Smooth muscle cell (in vitro differentiated cells): ENCODE measurements around the gene ZNF850. TPM values are rescaled to one million over a fixed set of nuclear protein-coding genes. Genes with fewer than 3 reads are reported as not detected.

Experiments used
- DNase-seq: peaks from one replicate; lab custom pipeline; 2025; ENCODE audit not compliant: unreplicated experiment; lab: John Stamatoyannopoulos, UW
- H2AFZ ChIP-seq: fragments of 200-600 bp; sonication (generic); 2 replicates; pipeline ENCODE4 v1.6.0; 2016; ENCODE audit warnings: antibody characterized with exemption, low read depth, mild to moderate bottlenecking
- H3F3A ChIP-seq: fragments of 200-600 bp; sonication (generic); 2 replicates; pipeline ENCODE4 v1.6.0; 2017; ENCODE audit warnings: antibody characterized with exemption, low read depth
- H3K27ac ChIP-seq: fragments of 200-600 bp; sonication (generic); 2 replicates; pipeline ENCODE4 v1.5.1; 2016; ENCODE audit warnings: low read depth, mild to moderate bottlenecking
- H3K27me3 ChIP-seq: fragments of 200-600 bp; sonication (generic); 2 replicates; pipeline ENCODE4 v1.6.1; 2016; ENCODE audit warnings: low read depth, mild to moderate bottlenecking
- H3K36me3 ChIP-seq: fragments of 200-600 bp; sonication (generic); 2 replicates; pipeline ENCODE4 v1.5.1; 2016; ENCODE audit warnings: low read depth
- H3K4me1 ChIP-seq: fragments of 200-600 bp; sonication (generic); 2 replicates; pipeline ENCODE4 v1.5.1; 2016; ENCODE audit warnings: low read depth
- H3K4me2 ChIP-seq: fragments of 200-600 bp; sonication (generic); 2 replicates; pipeline ENCODE4 v1.6.0; 2016; ENCODE audit warnings: mild to moderate bottlenecking
- H3K4me3 ChIP-seq: fragments of 200-600 bp; sonication (generic); 2 replicates; pipeline ENCODE4 v1.5.1; 2016; ENCODE audit warnings: mild to moderate bottlenecking
- H3K79me2 ChIP-seq: fragments of 200-600 bp; sonication (generic); 2 replicates; pipeline ENCODE4 v1.6.0; 2016; ENCODE audit warnings: low read depth, mild to moderate bottlenecking
- H3K9ac ChIP-seq: fragments of 200-600 bp; sonication (generic); 2 replicates; pipeline ENCODE4 v1.6.0; 2016; ENCODE audit warnings: low read depth
- H3K9me3 ChIP-seq: fragments of 200-600 bp; sonication (generic); replicated peaks from 2 replicates; pipeline ENCODE4 v1.5.1; 2016; ENCODE audit warnings: low read depth
- H4K20me1 ChIP-seq: fragments of 200-600 bp; sonication (generic); 2 replicates; pipeline ENCODE4 v1.6.0; 2016; ENCODE audit warnings: low read depth
- WGBS: methylation state at CpG from one replicate; pipeline ENCODE4 v1.1.7; 2016; ENCODE audit warnings: low lambda C conversion rate; 5-methylcytosine and 5-hydroxymethylcytosine counted together
- polyA plus RNA-seq: library from polyadenylated mRNA; unstranded; fragments of >200 nt; fragmentation: Nextera tagmentation; extraction: Ambion mirVana; gene quantifications from 2 replicates; pipeline ENCODE4 v1.2.1, GENCODE V29; 2016
- total RNA-seq: library from RNA; depleted of rRNA; stranded (reverse); fragments of >200 nt; gene quantifications from 2 replicates; pipeline ENCODE4 v1.2.3, GENCODE V29; 2014
- TF ChIP-seq, protein P1 (sequence below): fragments of 200-600 bp; sonication (generic); IDR thresholded peaks from 2 replicates; pipeline ENCODE4 v1.5.1; 2017; ENCODE audit warnings: borderline replicate concordance, mild to moderate bottlenecking, antibody characterized with exemption; ENCODE audit not compliant: insufficient read depth, poor library complexity, severe bottlenecking

Gene ZNF850
- total and polyA plus RNA-seq, 2 experiments from 2014 or later = 0.78 to 2.8 TPM

DNA sequence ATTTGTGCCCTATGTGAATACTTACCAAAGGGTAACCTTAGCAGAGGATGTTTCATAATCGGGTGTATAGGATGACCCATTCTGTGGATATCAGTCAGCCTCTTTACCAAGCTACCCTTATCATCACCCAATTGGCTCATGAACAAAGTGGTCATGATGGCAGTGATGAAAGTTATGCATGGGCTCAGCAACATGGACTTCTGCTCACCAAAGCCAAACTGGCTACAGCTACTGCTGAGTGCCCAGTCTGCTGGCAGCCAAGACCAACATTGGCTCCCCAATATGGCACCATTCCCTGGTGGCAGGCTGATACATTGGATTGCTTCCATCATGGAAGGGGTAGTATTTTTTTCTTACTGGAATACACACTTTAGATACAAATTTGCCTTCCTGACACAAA lies 100.2 kb downstream of the ZNF850 start:
- WGBS = 95% methylated on average over 1 of the region's 1 CpG
- TF ChIP-seq, protein P1, sequence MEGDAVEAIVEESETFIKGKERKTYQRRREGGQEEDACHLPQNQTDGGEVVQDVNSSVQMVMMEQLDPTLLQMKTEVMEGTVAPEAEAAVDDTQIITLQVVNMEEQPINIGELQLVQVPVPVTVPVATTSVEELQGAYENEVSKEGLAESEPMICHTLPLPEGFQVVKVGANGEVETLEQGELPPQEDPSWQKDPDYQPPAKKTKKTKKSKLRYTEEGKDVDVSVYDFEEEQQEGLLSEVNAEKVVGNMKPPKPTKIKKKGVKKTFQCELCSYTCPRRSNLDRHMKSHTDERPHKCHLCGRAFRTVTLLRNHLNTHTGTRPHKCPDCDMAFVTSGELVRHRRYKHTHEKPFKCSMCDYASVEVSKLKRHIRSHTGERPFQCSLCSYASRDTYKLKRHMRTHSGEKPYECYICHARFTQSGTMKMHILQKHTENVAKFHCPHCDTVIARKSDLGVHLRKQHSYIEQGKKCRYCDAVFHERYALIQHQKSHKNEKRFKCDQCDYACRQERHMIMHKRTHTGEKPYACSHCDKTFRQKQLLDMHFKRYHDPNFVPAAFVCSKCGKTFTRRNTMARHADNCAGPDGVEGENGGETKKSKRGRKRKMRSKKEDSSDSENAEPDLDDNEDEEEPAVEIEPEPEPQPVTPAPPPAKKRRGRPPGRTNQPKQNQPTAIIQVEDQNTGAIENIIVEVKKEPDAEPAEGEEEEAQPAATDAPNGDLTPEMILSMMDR = no peak

DNA sequence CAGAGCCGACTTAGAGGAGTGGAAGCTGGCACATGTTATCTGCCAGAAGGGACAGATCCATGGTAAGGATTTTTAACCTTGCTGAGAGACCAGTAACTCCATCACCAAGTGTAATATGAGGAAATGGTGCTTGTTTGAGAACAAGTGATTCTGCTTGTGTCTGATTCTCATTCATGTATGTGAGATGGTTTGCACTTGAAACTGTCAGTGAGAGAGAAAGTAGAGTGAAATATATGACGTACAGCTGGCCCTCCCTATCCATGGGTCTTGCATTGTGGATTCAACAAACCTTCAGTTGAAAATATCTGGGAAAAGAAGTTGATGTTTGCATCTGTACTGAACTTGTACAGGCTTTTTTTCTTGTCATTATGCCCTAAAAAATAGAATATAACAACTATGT lies 104.0 kb downstream of the ZNF850 start:
- H4K20me1 ChIP-seq = no peaks in the 10 kb centered on the region
- TF ChIP-seq, protein P1 = no peak
- no peak overlapping the region for H3K9ac ChIP-seq
- no peaks in the 10 kb centered on the region for H3K9me3 ChIP-seq
- H3K36me3 ChIP-seq = peaks cover 6% of the 10 kb centered on the region
- no peak overlapping the region for H3K4me3 ChIP-seq
- WGBS = 91% methylated on average over 2 of the region's 2 CpGs
- peak overlapping the region; percentile 37 for H3K4me2 ChIP-seq
- no peak for DNase-seq
- H3K4me1 ChIP-seq = no peaks in the 10 kb centered on the region
- H3K79me2 ChIP-seq = peaks cover 46% of the 10 kb centered on the region
- H3F3A ChIP-seq = no peaks in the 10 kb centered on the region
- H2AFZ ChIP-seq = no peak overlapping the region
- no peaks in the 10 kb centered on the region for H3K27me3 ChIP-seq
- no peak overlapping the region for H3K27ac ChIP-seq

More for the DNA sequence above, 100.2 kb downstream of the ZNF850 start:
- H3K79me2 ChIP-seq = peaks cover 31% of the 10 kb centered on the region
- H3K9ac ChIP-seq = no peak overlapping the region
- no peak overlapping the region for H2AFZ ChIP-seq
- no peak overlapping the region for H3K4me2 ChIP-seq
- H3K4me3 ChIP-seq = no peak overlapping the region
- no peaks in the 10 kb centered on the region for H3K27me3 ChIP-seq
- no peak overlapping the region for H3K27ac ChIP-seq
- no peaks in the 10 kb centered on the region for H3K9me3 ChIP-seq
- DNase-seq = no peak
- no peaks in the 10 kb centered on the region for H3K36me3 ChIP-seq
- no peaks in the 10 kb centered on the region for H3F3A ChIP-seq
- H3K4me1 ChIP-seq = no peaks in the 10 kb centered on the region
- no peaks in the 10 kb centered on the region for H4K20me1 ChIP-seq

DNA sequence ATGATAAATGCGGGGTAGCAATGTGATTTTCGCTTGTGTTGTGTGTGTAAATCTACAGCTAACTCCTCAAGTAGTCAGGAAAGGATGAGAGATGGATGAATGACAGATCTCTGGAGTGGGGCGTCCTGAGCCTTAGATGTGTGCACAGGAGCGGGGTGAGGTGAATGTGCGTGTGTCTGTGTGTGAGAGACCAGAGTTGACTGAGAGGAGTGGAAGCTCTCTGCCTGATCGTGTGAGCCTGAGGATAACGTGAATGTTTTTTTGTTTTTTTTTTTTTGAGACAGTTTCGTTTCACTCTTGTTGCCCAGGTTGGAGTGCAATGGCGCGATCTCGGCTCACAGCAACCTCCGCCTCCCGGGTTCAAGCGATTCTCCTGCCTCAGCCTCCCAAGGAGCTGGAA lies 106.8 kb downstream of the ZNF850 start:
- Histone ChIP-seq H3K27me3 (no peaks in the 10 kb centered on the region), H4K20me1 (no peaks in the 10 kb centered on the region), H3K4me3 (peak overlapping the region; percentile 91), H3K4me2 (peak overlapping the region; percentile 86), H3K36me3 (peaks cover 20% of the 10 kb centered on the region), H3K9ac (peak overlapping the region; percentile 88), H2AFZ (peak overlapping the region; percentile 98), H3K9me3 (peaks cover 3% of the 10 kb centered on the region), H3K27ac (no peak overlapping the region), H3K4me1 (no peaks in the 10 kb centered on the region), H3F3A (no peaks in the 10 kb centered on the region), H3K79me2 (peaks cover 36% of the 10 kb centered on the region)
- WGBS = 79% methylated on average over 13 of the region's 14 CpGs
- no peak for DNase-seq
- TF ChIP-seq, protein P1 = no peak

Other genes with a start within 250 kb of the ZNF850 start
- gene ZNF260, start 244.5 kb downstream of the ZNF850 start, total RNA-seq = 25.3 and 40.3 TPM in 2 replicates
- gene ZNF260, start 244.5 kb downstream of the ZNF850 start, polyA plus RNA-seq = 7.6 and 8.0 TPM in 2 replicates
- gene ZNF529, start 199.5 kb downstream of the ZNF850 start, total RNA-seq = 9.3 and 10.0 TPM in 2 replicates
- gene ZNF529, start 199.5 kb downstream of the ZNF850 start, polyA plus RNA-seq = 2.9 and 3.5 TPM in 2 replicates
- gene ZNF382, start 167.5 kb downstream of the ZNF850 start, total RNA-seq = 6.0 and 8.9 TPM in 2 replicates
- 3.0 and 3.5 TPM in 2 replicates for gene ZNF382, start 167.5 kb downstream of the ZNF850 start, polyA plus RNA-seq
- gene ZNF461, start 106.0 kb downstream of the ZNF850 start, total RNA-seq = 9.8 and 11.5 TPM in 2 replicates
- 2.6 and 5.1 TPM in 2 replicates for gene ZNF461, start 106.0 kb downstream of the ZNF850 start, polyA plus RNA-seq
- 8.0 and 11.3 TPM in 2 replicates for gene ZNF567, start 85.2 kb downstream of the ZNF850 start, total RNA-seq
- gene ZNF567, start 85.2 kb downstream of the ZNF850 start, polyA plus RNA-seq = 5.3 and 10.1 TPM in 2 replicates
- 7.8 and 12.6 TPM in 2 replicates for gene ZNF790, start 65.6 kb upstream of the ZNF850 start, total RNA-seq
- gene ZNF790, start 65.6 kb upstream of the ZNF850 start, polyA plus RNA-seq = 2.6 and 5.0 TPM in 2 replicates
- 2.6 and 4.8 TPM in 2 replicates for gene ZNF345, start 78.1 kb upstream of the ZNF850 start, total RNA-seq
- 1.2 and 1.7 TPM in 2 replicates for gene ZNF345, start 78.1 kb upstream of the ZNF850 start, polyA plus RNA-seq
- gene ZNF829, start 143.5 kb upstream of the ZNF850 start, total RNA-seq = 2.6 and 2.7 TPM in 2 replicates
- 0.71 and 2.4 TPM in 2 replicates for gene ZNF829, start 143.5 kb upstream of the ZNF850 start, polyA plus RNA-seq
- gene ZNF568, start 143.5 kb upstream of the ZNF850 start, total RNA-seq = 5.8 and 8.3 TPM in 2 replicates
- gene ZNF568, start 143.5 kb upstream of the ZNF850 start, polyA plus RNA-seq = 3.0 and 4.3 TPM in 2 replicates